Fibroblast of villous mesenchyme (primary cell): Measurements from ENCODE around the gene OR1A1. TPM values are rescaled to one million over a fixed set of nuclear protein-coding genes. Genes with fewer than 3 reads are reported as not detected.
"Not testable (repeated sequence)": the region's sequence is repeated elsewhere in the genome, so short reads cannot be mapped to it uniquely, and the experiment has no call there.

Experiments
- DNase-seq: peaks from one replicate; pipeline ENCODE4 v3.0.0-alpha.2; 2010; ENCODE audit warnings: low read depth
- H3K4me3 ChIP-seq: 2 replicates; pipeline ENCODE4 v1.5.1; 2011; ENCODE audit warnings: low read depth, mild to moderate bottlenecking, low read length
- CTCF ChIP-seq: IDR thresholded peaks from 2 replicates; pipeline ENCODE4 v1.5.1; 2012; ENCODE audit warnings: low read depth, mild to moderate bottlenecking, low read length; ENCODE audit not compliant: insufficient read depth
- total RNA-seq: library from RNA; depleted of rRNA; stranded (reverse); fragments of >200 nt; gene quantifications from 2 replicates; pipeline ENCODE4 v1.2.3, GENCODE V29; 2012

OR1A1 gene
- total RNA-seq, 1 donor = not detected

DNA sequence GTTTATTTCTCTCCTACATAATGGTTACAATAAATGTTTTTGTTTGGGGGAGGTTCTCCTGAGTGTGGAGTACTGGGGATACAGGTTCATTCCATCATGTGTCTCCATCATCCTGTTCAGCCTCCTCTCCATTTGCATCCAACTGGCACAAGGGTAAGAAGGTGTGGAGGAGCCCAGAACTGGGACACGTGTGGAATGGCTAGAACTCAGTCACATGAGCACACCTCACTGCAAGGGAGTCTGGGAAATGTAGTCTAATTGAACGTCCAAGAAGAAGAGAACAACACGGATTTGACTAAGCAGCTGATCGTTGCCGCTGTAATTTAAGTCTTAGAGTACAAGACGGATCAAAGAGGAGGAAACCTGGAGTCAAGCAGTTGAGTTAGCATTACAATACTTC, 6.1 kb downstream of the OR1A1 start:
- no peak for TF ChIP-seq CTCF
- H3K4me3 ChIP-seq = no peak overlapping the region
- no peak for DNase-seq

DNA sequence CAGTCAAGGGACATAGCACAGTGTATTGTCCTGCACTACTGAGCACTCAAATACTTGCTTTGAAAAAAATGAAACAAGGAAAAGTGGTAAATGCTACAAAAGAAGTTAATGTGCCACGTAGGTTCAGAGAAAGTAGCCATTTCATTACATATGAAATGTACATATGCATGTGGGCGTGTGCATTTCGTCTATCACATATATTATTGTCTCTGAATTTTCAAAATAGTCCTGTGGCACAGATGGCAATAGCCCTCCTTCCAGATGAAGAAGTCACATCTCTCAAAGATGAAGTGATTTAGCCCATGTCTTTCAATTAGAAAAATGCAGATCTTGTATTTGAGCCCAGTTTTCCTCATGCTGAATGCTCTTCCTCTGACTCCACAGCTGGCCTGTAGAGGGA, 12.5 kb downstream of the OR1A1 start:
- H3K4me3 ChIP-seq, DNase-seq: not testable (repeated sequence)

DNA sequence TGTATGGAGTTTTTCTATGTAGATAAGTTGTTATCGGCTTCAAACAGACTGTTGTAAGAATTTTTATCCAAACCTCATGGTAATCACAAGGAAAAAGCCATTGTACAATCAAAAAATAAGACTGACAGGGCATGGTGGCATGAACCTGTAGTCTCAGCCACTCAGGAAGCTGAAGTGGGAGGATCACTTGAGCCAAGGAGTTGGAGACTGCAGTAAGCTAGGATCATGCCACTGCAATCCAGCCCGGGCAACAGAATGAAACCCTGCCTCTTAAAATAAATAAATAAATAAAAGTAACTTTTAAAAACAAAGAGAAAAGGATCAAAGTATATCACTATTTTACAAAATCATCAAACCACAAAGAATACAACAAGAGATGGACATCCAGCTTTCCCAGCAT, 14.4 kb downstream of the OR1A1 start:
- no peak for TF ChIP-seq CTCF
- no peak for DNase-seq
- no peak overlapping the region for H3K4me3 ChIP-seq

DNA sequence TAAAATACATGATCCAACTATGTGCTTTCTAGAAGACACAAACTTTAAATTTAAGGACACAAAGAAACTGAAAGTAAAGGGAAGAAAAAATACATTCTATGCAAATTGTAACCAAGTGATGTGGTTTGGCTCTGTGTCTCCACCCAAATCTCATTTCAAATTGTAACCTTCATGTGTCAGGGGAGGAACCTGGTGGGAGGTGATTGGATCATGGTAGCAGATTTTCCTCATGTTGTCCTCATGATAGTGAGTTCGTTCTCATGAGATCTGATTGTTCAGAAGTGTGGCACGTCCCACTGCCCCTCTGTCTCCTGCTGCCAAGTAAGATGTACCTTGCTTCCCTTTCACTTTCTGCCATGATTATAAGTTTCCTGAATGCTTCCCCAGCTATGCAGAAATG, 15.0 kb downstream of the OR1A1 start:
- no peak overlapping the region for H3K4me3 ChIP-seq
- DNase-seq = no peak
- TF ChIP-seq CTCF = no peak

DNA sequence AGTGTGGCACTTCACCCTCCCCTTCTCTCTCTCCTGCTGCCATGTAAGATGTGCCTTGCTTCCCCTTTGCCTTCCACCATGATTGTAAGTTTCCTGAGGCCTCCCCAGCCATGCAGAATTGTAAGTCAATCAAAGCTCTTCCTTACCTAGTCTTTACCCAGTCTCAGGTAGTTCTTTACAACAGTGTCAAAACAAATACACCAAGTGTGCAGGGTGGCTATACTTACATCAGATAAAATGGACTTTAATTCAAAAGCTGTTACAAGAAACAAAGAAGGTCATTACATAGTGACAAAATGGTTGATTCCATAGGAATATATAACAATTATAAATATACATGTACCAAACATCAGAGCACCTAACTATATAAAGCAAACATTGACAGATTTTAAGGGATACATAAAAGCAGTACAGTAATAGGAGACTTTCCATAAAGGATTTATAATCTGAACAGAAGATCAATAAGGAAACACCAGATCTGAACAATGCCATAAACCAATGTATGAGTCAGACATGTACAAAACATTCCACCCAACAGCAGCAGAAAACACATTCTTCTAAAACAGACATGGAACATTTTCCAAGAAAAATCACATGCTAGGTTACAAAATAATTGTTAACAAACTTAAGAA, 17.4 kb downstream of the OR1A1 start:
- DNase-seq, H3K4me3 ChIP-seq: not testable (repeated sequence)

DNA sequence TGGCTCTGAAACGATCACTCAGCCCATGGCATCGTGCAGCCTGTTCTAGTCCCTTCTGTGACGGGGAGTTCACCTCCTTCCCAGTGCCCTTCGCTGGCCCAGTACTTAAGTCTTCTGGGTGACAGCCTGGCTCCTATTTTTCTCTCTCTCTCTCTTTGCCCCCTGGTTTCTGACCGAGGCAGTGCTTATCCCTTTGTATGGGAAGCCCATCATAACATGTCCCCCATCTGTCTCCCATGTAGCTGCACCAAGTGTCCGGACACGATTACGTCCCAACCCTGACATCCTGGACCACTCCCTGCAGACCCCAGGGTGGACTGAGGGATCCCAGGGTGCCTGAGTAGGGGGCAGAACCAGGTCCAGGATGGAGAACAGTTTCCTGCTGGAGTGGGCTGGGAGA, 24.8 kb downstream of the OR1A1 start:
- not testable (repeated sequence) for DNase-seq, H3K4me3 ChIP-seq

DNA sequence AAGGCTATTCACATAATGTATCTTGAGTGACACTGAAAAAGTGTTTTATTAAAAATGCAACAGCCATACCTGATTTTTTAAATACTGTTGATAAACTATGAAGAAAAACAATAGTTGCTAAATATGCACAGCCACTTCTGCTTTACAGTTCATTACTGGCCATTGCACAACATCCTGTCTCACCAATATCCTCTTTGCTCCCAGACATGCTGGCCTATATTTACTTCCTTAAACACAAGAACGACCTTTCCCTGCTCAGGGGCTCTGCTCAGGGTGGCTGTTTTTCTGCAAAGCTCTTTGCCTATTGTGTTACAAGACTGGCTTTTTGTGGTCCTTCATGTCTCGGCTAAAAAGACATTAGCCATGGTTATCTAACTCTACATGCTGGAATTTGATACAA, 31.2 kb downstream of the OR1A1 start:
- DNase-seq, H3K4me3 ChIP-seq: not testable (repeated sequence)

DNA sequence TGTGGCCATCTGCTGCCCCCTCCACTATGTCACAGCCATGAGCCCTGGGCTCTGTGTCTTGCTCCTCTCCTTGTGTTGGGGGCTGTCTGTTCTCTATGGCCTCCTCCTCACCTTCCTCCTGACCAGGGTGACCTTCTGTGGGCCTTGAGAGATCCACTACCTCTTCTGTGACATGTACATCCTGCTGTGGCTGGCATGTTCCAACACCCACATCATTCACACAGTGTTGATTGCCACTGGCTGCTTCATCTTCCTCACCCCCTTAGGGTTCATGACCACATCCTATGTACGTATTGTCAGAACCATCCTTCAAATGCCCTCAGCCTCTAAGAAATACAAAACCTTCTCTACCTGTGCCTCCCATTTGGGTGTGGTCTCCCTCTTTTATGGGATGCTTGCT, 33.6 kb downstream of the OR1A1 start:
- H3K4me3 ChIP-seq, DNase-seq: not testable (repeated sequence)

GRCh38 chr17:3244841-3245240, 37.4 kb downstream of the OR1A1 start:
- not testable (repeated sequence) for DNase-seq, H3K4me3 ChIP-seq

GRCh38 chr17:3249013-3249412, 41.5 kb downstream of the OR1A1 start:
- DNase-seq, H3K4me3 ChIP-seq: not testable (repeated sequence)

DNA sequence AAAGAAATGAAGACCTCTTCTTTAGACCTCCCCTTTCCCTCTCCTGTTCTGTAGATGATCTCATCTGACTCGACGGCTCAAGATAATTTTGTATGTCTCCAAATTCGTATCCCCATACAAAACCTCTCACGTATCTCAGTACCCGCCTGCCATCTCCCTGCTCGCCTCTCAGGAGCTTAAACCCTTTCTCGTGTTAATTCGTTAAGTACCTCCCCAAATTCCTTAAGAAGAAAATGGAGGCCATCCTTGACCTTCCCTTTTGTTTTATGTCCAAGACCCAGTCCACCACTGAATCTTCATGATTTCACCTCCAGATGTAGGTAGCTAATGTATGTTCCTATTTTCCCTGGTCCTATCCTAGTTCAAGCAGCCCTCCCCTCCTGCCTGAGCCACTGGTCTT, 49.1 kb downstream of the OR1A1 start:
- TF ChIP-seq CTCF = no peak
- DNase-seq = no peak

More for the DNA sequence above, 49.1 kb downstream of the OR1A1 start:
- H3K4me3 ChIP-seq = no peak overlapping the region
